Stimulated activated CD8-positive, alpha-beta memory T cell treated with anti-CD3 and anti-CD28 coated beads, Interleukin-4, amount 100 ng/mL, for 1 hour (primary cell): Measurements from ENCODE around the gene ECSIT.
"Not testable (repeated sequence)": the region's sequence is repeated elsewhere in the genome, so short reads cannot be mapped to it uniquely, and the experiment has no call there.

Experiments
- DNase-seq, 2 donors: peaks; one replicate each; pipeline ENCODE4 v3.0.0-alpha.2; 2020; ENCODE audit warnings: low read depth in 2 of 2, low spot score in 1 of 2

Gene ECSIT

GRCh38 chr19:11528551-11529341 is at the start of gene ECSIT:
Gene ECSIT (minus strand): TSS chr19:11529134. CDS start chr19:11519170, 9,964 bp downstream.
- peak; percentile 73 to 82 for DNase-seq

GRCh38 chr19:11577451-11578257 is 48.7 kb upstream of the ECSIT start, which contains the start of gene ACP5:
Gene ACP5 (minus strand): TSS chr19:11577645. CDS start chr19:11577317, 328 bp downstream.
- no peak for DNase-seq

- no peak for DNase-seq
Measured at GRCh38 chr19:11576227-11576626, 47.3 kb upstream of the ECSIT start.

- no peak for DNase-seq
Measured at GRCh38 chr19:11574689-11575088, 45.8 kb upstream of the ECSIT start.

GRCh38 chr19:11573763-11574162 is 44.8 kb upstream of the ECSIT start:
- DNase-seq, result not testable (repeated sequence)

GRCh38 chr19:11573354-11573753 is 44.4 kb upstream of the ECSIT start:
- DNase-seq, result not testable (repeated sequence)

GRCh38 chr19:11570039-11570462 is 41.1 kb upstream of the ECSIT start:
- DNase-seq, result no peak

GRCh38 chr19:11566164-11566563 is 37.2 kb upstream of the ECSIT start:
- DNase-seq, result no peak

GRCh38 chr19:11565649-11565980 is 36.7 kb upstream of the ECSIT start:
- not testable (repeated sequence) for DNase-seq

- not testable (repeated sequence) for DNase-seq
Measured at GRCh38 chr19:11564082-11564807, 35.3 kb upstream of the ECSIT start.

GRCh38 chr19:11563532-11563931 is 34.6 kb upstream of the ECSIT start:
- DNase-seq, result no peak

GRCh38 chr19:11560404-11561051 is 31.6 kb upstream of the ECSIT start:
- DNase-seq, result no peak

- DNase-seq, result peak; percentile 83 to 94
Measured at GRCh38 chr19:11558881-11559828, 30.2 kb upstream of the ECSIT start, which contains the start of gene ELOF1. Gene ELOF1 (minus strand): TSS chr19:11559230. CDS start chr19:11554347, 4,883 bp downstream.

GRCh38 chr19:11556634-11557420 is 27.9 kb upstream of the ECSIT start:
- DNase-seq, result no peak

GRCh38 chr19:11555246-11555645 is 26.3 kb upstream of the ECSIT start:
- DNase-seq, result no peak

- no peak for DNase-seq
Measured at GRCh38 chr19:11554160-11554559, 25.2 kb upstream of the ECSIT start.

- no peak for DNase-seq
Measured at GRCh38 chr19:11552666-11553372, 23.9 kb upstream of the ECSIT start.

GRCh38 chr19:11551603-11552235 is 22.8 kb upstream of the ECSIT start:
- DNase-seq, result no peak
